ENCODE results near the gene ZNF468. TPM values are rescaled to one million over a fixed set of nuclear protein-coding genes. Genes with fewer than 3 reads are reported as not detected.
"Not testable (repeated sequence)": the region's sequence is repeated elsewhere in the genome, so short reads cannot be mapped to it uniquely, and the experiment has no call there.

The ZNF468 gene
- 1 to 10 TPM; 5.5 to 6.0 (median 5.8) TPM for polyA plus RNA-seq

- H3K27ac ChIP-seq (ENCODE audit: low read depth, low read length), result peak within 1 kb of the TSS; percentile 9
- WGBS, 3 donors, result 4 to 5% (median 4%) methylated on average over 27 to 40 of the region's 43 CpGs
Observed at GRCh38 chr19:52857378-52858191, at the start of gene ZNF468. TSS of gene ZNF468 (minus strand) at chr19:52857619. CDS start at chr19:52854272, 3,347 bp downstream.

- not testable (repeated sequence) for H3K27ac ChIP-seq (ENCODE audit: low read depth, low read length)
- 67 to 93% (median 92%) methylated on average over 16 of the region's 16 CpGs for WGBS, 3 donors
Observed at GRCh38 chr19:52904052-52904780, 46.8 kb upstream of the ZNF468 start.

- no peak overlapping the region for H3K27ac ChIP-seq (ENCODE audit: low read depth, low read length)
- 79 to 87% (median 83%) methylated on average over 3 of the region's 3 CpGs for WGBS, 3 donors
Observed at GRCh38 chr19:52901842-52902241, 44.4 kb upstream of the ZNF468 start.

GRCh38 chr19:52898596-52898995 is 41.2 kb upstream of the ZNF468 start:
- H3K27ac ChIP-seq (ENCODE audit: low read depth, low read length), result not testable (repeated sequence)
- 87 to 97% (median 94%) methylated on average over 10 of the region's 10 CpGs for WGBS, 3 donors

GRCh38 chr19:52898101-52898500 is 40.7 kb upstream of the ZNF468 start:
- no peak overlapping the region for H3K27ac ChIP-seq (ENCODE audit: low read depth, low read length)
- 76 to 78% (median 76%) methylated on average over 15 of the region's 15 CpGs for WGBS, 3 donors

- H3K27ac ChIP-seq (ENCODE audit: low read depth, low read length), result no peak within 1 kb of the TSS
- WGBS, 3 donors, result 1 to 3% (median 1%) methylated on average over 56 of the region's 56 CpGs
Observed at GRCh38 chr19:52897138-52897935, 39.9 kb upstream of the ZNF468 start, which contains the start of gene ZNF320. TSS of gene ZNF320 (minus strand) at chr19:52897635. CDS start at chr19:52890255, 7,380 bp downstream.

- H3K27ac ChIP-seq (ENCODE audit: low read depth, low read length), result no peak overlapping the region
- WGBS, 3 donors, result 38 to 44% (median 43%) methylated on average over 23 to 24 of the region's 24 CpGs
Observed at GRCh38 chr19:52896431-52897137, 39.2 kb upstream of the ZNF468 start.

- no peak overlapping the region for H3K27ac ChIP-seq (ENCODE audit: low read depth, low read length)
- WGBS, 3 donors, result 51 to 60% (median 52%) methylated on average over 4 of the region's 4 CpGs
Observed at GRCh38 chr19:52891336-52891735, 33.9 kb upstream of the ZNF468 start.

- no peak overlapping the region for H3K27ac ChIP-seq (ENCODE audit: low read depth, low read length)
- 88 to 98% (median 96%) methylated on average over 4 of the region's 4 CpGs for WGBS, 3 donors
Observed at GRCh38 chr19:52889931-52890330, 32.5 kb upstream of the ZNF468 start.

GRCh38 chr19:52889076-52889475 is 31.7 kb upstream of the ZNF468 start:
- WGBS, 3 donors, result 87 to 89% (median 88%) methylated on average over 7 of the region's 7 CpGs

GRCh38 chr19:52880895-52881389 is 23.5 kb upstream of the ZNF468 start:
- WGBS, 3 donors, result 88 to 94% (median 89%) methylated on average over 11 of the region's 11 CpGs

More at GRCh38 chr19:52889076-52889475, 31.7 kb upstream of the ZNF468 start:
- H3K27ac ChIP-seq (ENCODE audit: low read depth, low read length), result no peak overlapping the region

GRCh38 chr19:52872996-52873395 is 15.6 kb upstream of the ZNF468 start:
- 71 to 82% (median 76%) methylated on average over 6 of the region's 6 CpGs for WGBS, 3 donors
- not testable (repeated sequence) for H3K27ac ChIP-seq (ENCODE audit: low read depth, low read length)

More at GRCh38 chr19:52880895-52881389, 23.5 kb upstream of the ZNF468 start:
- no peak overlapping the region for H3K27ac ChIP-seq (ENCODE audit: low read depth, low read length)

GRCh38 chr19:52871466-52871865 is 14.0 kb upstream of the ZNF468 start:
- 90 to 95% (median 95%) methylated on average over 3 of the region's 3 CpGs for WGBS, 3 donors
- H3K27ac ChIP-seq (ENCODE audit: low read depth, low read length), result no peak overlapping the region

- WGBS, 3 donors, result 93 to 95% (median 93%) methylated on average over 11 of the region's 11 CpGs
- not testable (repeated sequence) for H3K27ac ChIP-seq (ENCODE audit: low read depth, low read length)
Observed at GRCh38 chr19:52868031-52868430, 10.6 kb upstream of the ZNF468 start.

GRCh38 chr19:52856540-52857377 is 660 bp downstream of the ZNF468 start:
- not testable (repeated sequence) for H3K27ac ChIP-seq (ENCODE audit: low read depth, low read length)
- WGBS, 3 donors, result 0 to 3% (median 0%) methylated on average over 20 to 23 of the region's 31 CpGs

GRCh38 chr19:52847352-52847751 is 10.1 kb downstream of the ZNF468 start:
- 74 to 85% (median 85%) methylated on average over 5 of the region's 5 CpGs for WGBS, 3 donors
- not testable (repeated sequence) for H3K27ac ChIP-seq (ENCODE audit: low read depth, low read length)

Measured in adipose tissue (tissue), 3 donors.